ENCODE data around the gene GSTA1.

DNA sequence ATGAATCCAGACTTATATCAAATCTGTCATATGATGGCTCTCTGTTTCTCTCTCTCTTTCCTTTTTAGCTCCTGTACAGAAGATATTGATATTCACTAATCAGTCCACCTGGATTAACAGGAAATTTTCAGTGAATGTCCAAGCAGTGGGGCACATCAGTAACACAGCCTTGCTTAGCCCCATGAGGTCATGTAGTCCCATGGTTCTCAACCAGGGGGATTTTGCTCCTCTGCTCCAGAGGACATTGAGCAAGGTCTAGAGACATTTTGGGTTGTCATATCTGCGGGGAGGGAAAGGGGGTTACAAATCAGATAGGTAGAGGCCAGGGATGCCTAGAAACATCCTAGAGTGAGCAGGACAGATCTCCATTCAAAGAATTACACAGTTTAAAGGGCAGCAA is 810 bp downstream of the GSTA1 start:
- TF ChIP-seq, protein P1, sequence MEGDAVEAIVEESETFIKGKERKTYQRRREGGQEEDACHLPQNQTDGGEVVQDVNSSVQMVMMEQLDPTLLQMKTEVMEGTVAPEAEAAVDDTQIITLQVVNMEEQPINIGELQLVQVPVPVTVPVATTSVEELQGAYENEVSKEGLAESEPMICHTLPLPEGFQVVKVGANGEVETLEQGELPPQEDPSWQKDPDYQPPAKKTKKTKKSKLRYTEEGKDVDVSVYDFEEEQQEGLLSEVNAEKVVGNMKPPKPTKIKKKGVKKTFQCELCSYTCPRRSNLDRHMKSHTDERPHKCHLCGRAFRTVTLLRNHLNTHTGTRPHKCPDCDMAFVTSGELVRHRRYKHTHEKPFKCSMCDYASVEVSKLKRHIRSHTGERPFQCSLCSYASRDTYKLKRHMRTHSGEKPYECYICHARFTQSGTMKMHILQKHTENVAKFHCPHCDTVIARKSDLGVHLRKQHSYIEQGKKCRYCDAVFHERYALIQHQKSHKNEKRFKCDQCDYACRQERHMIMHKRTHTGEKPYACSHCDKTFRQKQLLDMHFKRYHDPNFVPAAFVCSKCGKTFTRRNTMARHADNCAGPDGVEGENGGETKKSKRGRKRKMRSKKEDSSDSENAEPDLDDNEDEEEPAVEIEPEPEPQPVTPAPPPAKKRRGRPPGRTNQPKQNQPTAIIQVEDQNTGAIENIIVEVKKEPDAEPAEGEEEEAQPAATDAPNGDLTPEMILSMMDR (conservative IDR thresholded peaks at IDR 0.05 in 1 of 2, IDR thresholded peaks at IDR 0.05 in 1 of 2; ENCODE audit: low read depth in 1 of 2, low read length in 2 of 2), result no peak
- no peak for TF ChIP-seq EZH2 (IDR thresholded peaks at IDR 0.05; ENCODE audit: low read length, missing control alignments)
